ENCODE results near the gene DNAJC21.

DNA sequence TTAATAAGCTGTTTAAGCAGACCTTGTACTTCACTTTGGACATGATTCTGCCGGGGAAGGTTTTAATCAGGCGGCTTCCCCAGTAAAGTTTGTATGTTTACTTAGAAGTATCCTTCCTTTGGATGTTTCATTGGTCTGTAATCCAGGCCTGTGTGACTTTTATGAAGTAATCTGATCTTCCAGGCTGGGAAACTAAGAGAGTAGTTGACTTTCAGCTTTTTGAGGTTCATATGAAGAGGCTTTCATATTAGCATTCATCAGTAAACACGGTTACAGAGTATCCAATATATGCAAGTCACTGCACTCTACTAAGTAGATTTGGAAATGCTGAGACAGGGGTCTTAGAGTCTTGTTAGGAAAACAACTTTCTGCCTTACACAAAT lies 1.1 kb downstream of the DNAJC21 start:
- TF ChIP-seq, protein P1, sequence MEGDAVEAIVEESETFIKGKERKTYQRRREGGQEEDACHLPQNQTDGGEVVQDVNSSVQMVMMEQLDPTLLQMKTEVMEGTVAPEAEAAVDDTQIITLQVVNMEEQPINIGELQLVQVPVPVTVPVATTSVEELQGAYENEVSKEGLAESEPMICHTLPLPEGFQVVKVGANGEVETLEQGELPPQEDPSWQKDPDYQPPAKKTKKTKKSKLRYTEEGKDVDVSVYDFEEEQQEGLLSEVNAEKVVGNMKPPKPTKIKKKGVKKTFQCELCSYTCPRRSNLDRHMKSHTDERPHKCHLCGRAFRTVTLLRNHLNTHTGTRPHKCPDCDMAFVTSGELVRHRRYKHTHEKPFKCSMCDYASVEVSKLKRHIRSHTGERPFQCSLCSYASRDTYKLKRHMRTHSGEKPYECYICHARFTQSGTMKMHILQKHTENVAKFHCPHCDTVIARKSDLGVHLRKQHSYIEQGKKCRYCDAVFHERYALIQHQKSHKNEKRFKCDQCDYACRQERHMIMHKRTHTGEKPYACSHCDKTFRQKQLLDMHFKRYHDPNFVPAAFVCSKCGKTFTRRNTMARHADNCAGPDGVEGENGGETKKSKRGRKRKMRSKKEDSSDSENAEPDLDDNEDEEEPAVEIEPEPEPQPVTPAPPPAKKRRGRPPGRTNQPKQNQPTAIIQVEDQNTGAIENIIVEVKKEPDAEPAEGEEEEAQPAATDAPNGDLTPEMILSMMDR (optimal IDR thresholded peaks at IDR 0.05 in 1 of 3, IDR thresholded peaks at IDR 0.05 in 1 of 3, conservative IDR thresholded peaks at IDR 0.05 in 1 of 3; ENCODE audit: extremely low read depth in 1 of 3, insufficient read depth in 2 of 3, low read length in 3 of 3): no peak
- TF ChIP-seq EZH2 (IDR thresholded peaks at IDR 0.05; ENCODE audit: low read length): no peak

Measured in keratinocyte (primary cell).